GM12878 (cell line): Measurements from ENCODE around the gene PHLDB1. TPM values are rescaled to one million over a fixed set of nuclear protein-coding genes. Genes with fewer than 3 reads are reported as not detected.

Experiments used
- ATAC-seq: fragments of 200-7000 bp; cut with Tn5 transposase; 3 replicates; pipeline ENCODE4 v1.9.1; 2020; ENCODE audit warnings: mild to moderate bottlenecking, moderate library complexity
- BruUV-seq: library from RNA; stranded (reverse); fragments of 400-500 nt; replicated peaks from 2 replicates; lab custom pipeline; 2021; lab: Mats Ljungman, UMichigan
- CTCF ChIA-PET: fragments of 300-600 bp; sonication (Branson Sonifier 250); formaldehyde crosslinking; extraction: SDS; loops from one replicate; lab custom pipeline; 2021; ENCODE audit warnings: inconsistent platforms; lab: Yijun Ruan, JAX
- POLR2A ChIA-PET: fragments of 350-600 bp; formaldehyde crosslinking; extraction: SDS; loops from one replicate; lab custom pipeline; 2021; ENCODE audit warnings: inconsistent platforms; lab: Charles Lee
- RAD21 ChIA-PET: fragments of 300-600 bp; sonication (Branson Sonifier 250); formaldehyde crosslinking; loops from one replicate; lab custom pipeline; 2023; ENCODE audit warnings: antibody characterized with exemption; ENCODE audit not compliant: unreplicated experiment; lab: Charles Lee
- SMC1A ChIA-PET: fragments of 300-600 bp; sonication (Branson Sonifier 250); formaldehyde crosslinking; loops from one replicate; lab custom pipeline; 2023; ENCODE audit not compliant: unreplicated experiment, uncharacterized antibody; lab: Charles Lee
- DNase-seq: peaks from one replicate; pipeline ENCODE4 v3.0.0-alpha.2; 2011; ENCODE audit warnings: low read depth, low spot score
- FAIRE-seq: peaks from 3 replicates; lab custom pipeline; 2011; peaks lifted over from hg19 to GRCh38; lab: Jason Lieb, UNC
- H2AFZ ChIP-seq: 2 replicates; pipeline ENCODE4 v1.6.0; 2011; ENCODE audit warnings: low read depth, low read length, control low read depth; ENCODE audit not compliant: control insufficient read depth
- H3K27ac ChIP-seq: 2 replicates; pipeline ENCODE4 v1.5.1; 2011; ENCODE audit warnings: control low read depth; ENCODE audit not compliant: control insufficient read depth, insufficient read depth
- H3K27me3 ChIP-seq, 2 experiments: replicated peaks in 1 of 2; 2 replicates each; pipeline versions ENCODE4 v1.6.0 to v1.6.1; 2011; ENCODE audit warnings: low read length in 1 of 2; ENCODE audit not compliant: control insufficient read depth in 2 of 2, insufficient read depth in 2 of 2
- H3K36me3 ChIP-seq, 2 experiments: 2 replicates each; pipeline ENCODE4 v1.5.1; 2011; ENCODE audit warnings: low read length in 1 of 2; ENCODE audit not compliant: control insufficient read depth in 2 of 2, insufficient read depth in 2 of 2
- H3K4me1 ChIP-seq: 2 replicates; pipeline ENCODE4 v1.6.1; 2011; ENCODE audit warnings: mild to moderate bottlenecking, low read length, moderate library complexity, mixed read lengths; ENCODE audit not compliant: control insufficient read depth, insufficient read depth
- H3K4me2 ChIP-seq: 2 replicates; pipeline ENCODE4 v1.6.0; 2011; ENCODE audit warnings: control low read depth; ENCODE audit not compliant: control insufficient read depth, insufficient read depth
- H3K4me3 ChIP-seq: fragments of 200-600 bp; sonication (generic); 2 replicates; pipeline ENCODE4 v1.5.1; 2016
- H3K79me2 ChIP-seq: 2 replicates; pipeline ENCODE4 v1.6.0; 2011; ENCODE audit warnings: low read length; ENCODE audit not compliant: control insufficient read depth, insufficient read depth
- H3K9ac ChIP-seq: 2 replicates; pipeline ENCODE4 v1.8.0; 2011; ENCODE audit warnings: low read length, control low read depth, mixed read lengths; ENCODE audit not compliant: control insufficient read depth, insufficient read depth
- H3K9me3 ChIP-seq: replicated peaks from 3 replicates; pipeline ENCODE4 v1.5.1; 2011; ENCODE audit warnings: mild to moderate bottlenecking, low read length; ENCODE audit not compliant: control insufficient read depth, insufficient read depth
- H4K20me1 ChIP-seq: 2 replicates; pipeline ENCODE4 v1.6.0; 2011; ENCODE audit not compliant: control insufficient read depth, insufficient read depth
- CREM ChIP-seq: IDR thresholded peaks from 2 replicates; pipeline ENCODE4 v1.6.1; 2014; ENCODE audit warnings: antibody characterized with exemption, low read depth
- HDAC2 ChIP-seq: fragments of 200-600 bp; sonication (generic); IDR thresholded peaks from 2 replicates; pipeline ENCODE4 v1.6.1; 2017
- MYC ChIP-seq: IDR thresholded peaks from 2 replicates; pipeline ENCODE4 v1.6.1; 2011; ENCODE audit warnings: mild to moderate bottlenecking, low read length, moderate library complexity, inconsistent platforms; ENCODE audit not compliant: insufficient read depth, insufficient replicate concordance, insufficient read length, severe bottlenecking
- PML ChIP-seq: IDR thresholded peaks from 2 replicates; pipeline ENCODE4 v1.6.1; 2012; ENCODE audit warnings: low read length, inconsistent platforms
- RAD21 ChIP-seq: IDR thresholded peaks from 2 replicates; pipeline ENCODE4 v1.6.1; 2011; ENCODE audit warnings: mild to moderate bottlenecking, low read depth, low read length, moderate library complexity; ENCODE audit not compliant: insufficient read depth
- RBBP5 ChIP-seq: fragments of 200-600 bp; sonication (generic); conservative IDR thresholded peaks from 2 replicates; pipeline ENCODE4 v1.6.1; 2016
- SREBF1 ChIP-seq: IDR thresholded peaks from 2 replicates; pipeline ENCODE4 v1.6.1; 2012; ENCODE audit warnings: mild to moderate bottlenecking, low read length
- TARDBP ChIP-seq: IDR thresholded peaks from 2 replicates; pipeline ENCODE4 v1.6.1; 2016; ENCODE audit warnings: borderline replicate concordance
- TCF3 ChIP-seq: IDR thresholded peaks from 2 replicates; pipeline ENCODE4 v1.6.1; 2012; ENCODE audit warnings: low read depth, mild to moderate bottlenecking, low read length, borderline replicate concordance; ENCODE audit not compliant: insufficient read depth
- YY1 ChIP-seq: IDR thresholded peaks from 2 replicates; pipeline ENCODE4 v1.6.1; 2011; ENCODE audit warnings: low read depth, mild to moderate bottlenecking, low read length
- ZSCAN29 ChIP-seq: fragments of 450-650 bp; IDR thresholded peaks from 2 replicates; pipeline ENCODE4 v1.6.1; 2017; ENCODE audit warnings: mild to moderate bottlenecking, moderate library complexity
- WGBS: methylation state at CpG from one replicate; pipeline ENCODE4 v1.1.6; 2016; ENCODE audit warnings: low lambda C conversion rate; ENCODE audit not compliant: insufficient replicate concordance, insufficient coverage; ENCODE audit errors: missing lambda C conversion rate; 5-methylcytosine and 5-hydroxymethylcytosine counted together
- in situ Hi-C: fragments of 300-500 bp; cut with MboI; formaldehyde crosslinking; loops from 9 replicates; pipeline ENCODE4 v1.14.3; 2018; ENCODE audit warnings: mixed read lengths
- intact Hi-C: fragments of 100-400 bp; cut with micrococcal nuclease; formaldehyde crosslinking; loops from one replicate; pipeline ENCODE4 v1.14.2; 2022; ENCODE audit not compliant: unreplicated experiment
- polyA plus RNA-seq, 11 experiments: library from polyadenylated mRNA; depleted of rRNA in 4 of 11; unstranded in 6 of 11; stranded (reverse) in 5 of 11; fragments of >200 nt; fragmentation: Nextera tagmentation in 4 of 11; fragmentation: Illumina TruSeq in 1 of 11; extraction: Ambion mirVana in 4 of 11; extraction: Trizol in 1 of 11; gene quantifications; 1 replicate in 1 of 11; 2 replicates in 10 of 11; pipeline versions ENCODE4 v1.2.1 to v1.2.3, GENCODE V29; 2011 to 2016; ENCODE audit warnings: inconsistent platforms in 2 of 11, missing spikeins in 2 of 11, low read depth in 1 of 11
- total RNA-seq, 4 experiments: library from RNA; depleted of rRNA in 3 of 4; stranded (reverse); fragments of >200 nt in 3 of 4; fragmentation: Illumina TruSeq in 1 of 4; extraction: Trizol in 1 of 4; gene quantifications; 2 replicates each; pipeline versions ENCODE4 v1.2.1 to v1.2.3, GENCODE V29; 2013 to 2021
- TF ChIP-seq, protein P1 (sequence below): fragments of 450-650 bp; IDR thresholded peaks from 2 replicates; pipeline ENCODE4 v1.6.1; 2016; ENCODE audit warnings: mild to moderate bottlenecking, moderate library complexity, borderline replicate concordance
- TF ChIP-seq, protein P2 (sequence below): fragments of 450-650 bp; formaldehyde crosslinking; IDR thresholded peaks from 2 replicates; pipeline ENCODE4 v1.5.0; 2022; ENCODE audit warnings: mild to moderate bottlenecking, missing genetic modification characterization
- TF ChIP-seq, protein P3 (sequence below): fragments of 450-650 bp; formaldehyde crosslinking; IDR thresholded peaks from 2 replicates; pipeline ENCODE4 v1.4.0; 2020; ENCODE audit warnings: mild to moderate bottlenecking, moderate library complexity

The PHLDB1 gene
- total and polyA plus RNA-seq, 10 of the 15 experiments (the other 5 are each of a cell fraction or from before 2014, with no cell fraction given) = 0.03 to 0.26 (median 0.18) TPM; not detected in 4

DNA sequence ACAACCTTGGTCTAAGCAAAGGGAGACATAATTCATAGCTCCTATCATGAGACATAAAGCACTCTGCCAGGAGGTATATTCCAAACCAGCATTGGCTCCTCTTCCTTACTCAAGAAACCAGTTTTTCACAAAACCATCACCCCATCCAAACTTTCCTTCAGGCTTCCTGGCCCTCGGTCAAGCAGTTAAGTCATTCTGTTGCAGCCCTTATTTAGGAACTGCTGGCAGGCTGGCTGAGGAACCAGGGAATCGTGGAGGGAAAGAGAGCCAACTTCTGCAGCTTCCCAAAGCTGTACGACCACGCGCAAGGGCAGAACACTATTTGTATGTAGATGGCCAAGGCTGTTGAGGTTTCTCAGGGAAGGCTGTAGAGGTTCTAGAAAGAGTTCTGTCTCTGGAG, 42.4 kb upstream of the PHLDB1 start:
- ATAC-seq (no peak), DNase-seq (no peak), FAIRE-seq (no peak)
- Histone ChIP-seq H3K79me2 (no peaks in the 10 kb centered on the region; the same call in 1 of the 2 replicates), H3K27me3 (no peaks in the 10 kb centered on the region), H4K20me1 (no peaks in the 10 kb centered on the region), H3K36me3 (no peaks in the 10 kb centered on the region), H3K27ac (no peak overlapping the region), H3K4me2 (peak overlapping the region; percentile 86), H3K9me3 (no peaks in the 10 kb centered on the region), H3K9ac (peak overlapping the region; percentile 33), H3K4me1 (0 out of 2 replicates have a peak, but pooled peaks cover 4% of the 10 kb centered on the region), H2AFZ (peak overlapping the region; percentile 4; the same call in 1 of the 2 replicates), H3K4me3 (peak overlapping the region; percentile 26; the same call in 1 of the 2 replicates)
- 76% methylated on average over 5 of the region's 5 CpGs for WGBS
- ChIA-PET RAD21 (no interaction called here), SMC1A (no interaction called here), CTCF (no interaction called here), POLR2A (interaction anchor here (0.6 kb wide), 1 partner anchor 202 kb away, joined by 5 read pairs; no protein-coding TSS in a partner anchor)
- in situ Hi-C loops (no loop called here), intact Hi-C loops (loop anchor here (5.0 kb wide), 2 partner anchors 33 to 418 kb away; partner anchors contain the start of gene TMEM25)
- no TSS peak for BruUV-seq
- TF ChIP-seq YY1 (no peak), TCF3 (no peak), ZSCAN29 (no peak), SREBF1 (no peak), HDAC2 (no peak), MYC (no peak), RAD21 (no peak), RBBP5 (no peak), CREM (no peak), TARDBP (no peak), PML (no peak)
- TF ChIP-seq, protein P1, sequence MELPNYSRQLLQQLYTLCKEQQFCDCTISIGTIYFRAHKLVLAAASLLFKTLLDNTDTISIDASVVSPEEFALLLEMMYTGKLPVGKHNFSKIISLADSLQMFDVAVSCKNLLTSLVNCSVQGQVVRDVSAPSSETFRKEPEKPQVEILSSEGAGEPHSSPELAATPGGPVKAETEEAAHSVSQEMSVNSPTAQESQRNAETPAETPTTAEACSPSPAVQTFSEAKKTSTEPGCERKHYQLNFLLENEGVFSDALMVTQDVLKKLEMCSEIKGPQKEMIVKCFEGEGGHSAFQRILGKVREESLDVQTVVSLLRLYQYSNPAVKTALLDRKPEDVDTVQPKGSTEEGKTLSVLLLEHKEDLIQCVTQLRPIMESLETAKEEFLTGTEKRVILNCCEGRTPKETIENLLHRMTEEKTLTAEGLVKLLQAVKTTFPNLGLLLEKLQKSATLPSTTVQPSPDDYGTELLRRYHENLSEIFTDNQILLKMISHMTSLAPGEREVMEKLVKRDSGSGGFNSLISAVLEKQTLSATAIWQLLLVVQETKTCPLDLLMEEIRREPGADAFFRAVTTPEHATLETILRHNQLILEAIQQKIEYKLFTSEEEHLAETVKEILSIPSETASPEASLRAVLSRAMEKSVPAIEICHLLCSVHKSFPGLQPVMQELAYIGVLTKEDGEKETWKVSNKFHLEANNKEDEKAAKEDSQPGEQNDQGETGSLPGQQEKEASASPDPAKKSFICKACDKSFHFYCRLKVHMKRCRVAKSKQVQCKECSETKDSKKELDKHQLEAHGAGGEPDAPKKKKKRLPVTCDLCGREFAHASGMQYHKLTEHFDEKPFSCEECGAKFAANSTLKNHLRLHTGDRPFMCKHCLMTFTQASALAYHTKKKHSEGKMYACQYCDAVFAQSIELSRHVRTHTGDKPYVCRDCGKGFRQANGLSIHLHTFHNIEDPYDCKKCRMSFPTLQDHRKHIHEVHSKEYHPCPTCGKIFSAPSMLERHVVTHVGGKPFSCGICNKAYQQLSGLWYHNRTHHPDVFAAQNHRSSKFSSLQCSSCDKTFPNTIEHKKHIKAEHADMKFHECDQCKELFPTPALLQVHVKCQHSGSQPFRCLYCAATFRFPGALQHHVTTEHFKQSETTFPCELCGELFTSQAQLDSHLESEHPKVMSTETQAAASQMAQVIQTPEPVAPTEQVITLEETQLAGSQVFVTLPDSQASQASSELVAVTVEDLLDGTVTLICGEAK = no peak
- TF ChIP-seq, protein P2, sequence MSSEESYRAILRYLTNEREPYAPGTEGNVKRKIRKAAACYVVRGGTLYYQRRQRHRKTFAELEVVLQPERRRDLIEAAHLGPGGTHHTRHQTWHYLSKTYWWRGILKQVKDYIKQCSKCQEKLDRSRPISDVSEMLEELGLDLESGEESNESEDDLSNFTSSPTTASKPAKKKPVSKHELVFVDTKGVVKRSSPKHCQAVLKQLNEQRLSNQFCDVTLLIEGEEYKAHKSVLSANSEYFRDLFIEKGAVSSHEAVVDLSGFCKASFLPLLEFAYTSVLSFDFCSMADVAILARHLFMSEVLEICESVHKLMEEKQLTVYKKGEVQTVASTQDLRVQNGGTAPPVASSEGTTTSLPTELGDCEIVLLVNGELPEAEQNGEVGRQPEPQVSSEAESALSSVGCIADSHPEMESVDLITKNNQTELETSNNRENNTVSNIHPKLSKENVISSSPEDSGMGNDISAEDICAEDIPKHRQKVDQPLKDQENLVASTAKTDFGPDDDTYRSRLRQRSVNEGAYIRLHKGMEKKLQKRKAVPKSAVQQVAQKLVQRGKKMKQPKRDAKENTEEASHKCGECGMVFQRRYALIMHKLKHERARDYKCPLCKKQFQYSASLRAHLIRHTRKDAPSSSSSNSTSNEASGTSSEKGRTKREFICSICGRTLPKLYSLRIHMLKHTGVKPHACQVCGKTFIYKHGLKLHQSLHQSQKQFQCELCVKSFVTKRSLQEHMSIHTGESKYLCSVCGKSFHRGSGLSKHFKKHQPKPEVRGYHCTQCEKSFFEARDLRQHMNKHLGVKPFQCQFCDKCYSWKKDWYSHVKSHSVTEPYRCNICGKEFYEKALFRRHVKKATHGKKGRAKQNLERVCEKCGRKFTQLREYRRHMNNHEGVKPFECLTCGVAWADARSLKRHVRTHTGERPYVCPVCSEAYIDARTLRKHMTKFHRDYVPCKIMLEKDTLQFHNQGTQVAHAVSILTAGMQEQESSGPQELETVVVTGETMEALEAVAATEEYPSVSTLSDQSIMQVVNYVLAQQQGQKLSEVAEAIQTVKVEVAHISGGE (CRISPR knock-in tag) = no peak
- TF ChIP-seq, protein P3, sequence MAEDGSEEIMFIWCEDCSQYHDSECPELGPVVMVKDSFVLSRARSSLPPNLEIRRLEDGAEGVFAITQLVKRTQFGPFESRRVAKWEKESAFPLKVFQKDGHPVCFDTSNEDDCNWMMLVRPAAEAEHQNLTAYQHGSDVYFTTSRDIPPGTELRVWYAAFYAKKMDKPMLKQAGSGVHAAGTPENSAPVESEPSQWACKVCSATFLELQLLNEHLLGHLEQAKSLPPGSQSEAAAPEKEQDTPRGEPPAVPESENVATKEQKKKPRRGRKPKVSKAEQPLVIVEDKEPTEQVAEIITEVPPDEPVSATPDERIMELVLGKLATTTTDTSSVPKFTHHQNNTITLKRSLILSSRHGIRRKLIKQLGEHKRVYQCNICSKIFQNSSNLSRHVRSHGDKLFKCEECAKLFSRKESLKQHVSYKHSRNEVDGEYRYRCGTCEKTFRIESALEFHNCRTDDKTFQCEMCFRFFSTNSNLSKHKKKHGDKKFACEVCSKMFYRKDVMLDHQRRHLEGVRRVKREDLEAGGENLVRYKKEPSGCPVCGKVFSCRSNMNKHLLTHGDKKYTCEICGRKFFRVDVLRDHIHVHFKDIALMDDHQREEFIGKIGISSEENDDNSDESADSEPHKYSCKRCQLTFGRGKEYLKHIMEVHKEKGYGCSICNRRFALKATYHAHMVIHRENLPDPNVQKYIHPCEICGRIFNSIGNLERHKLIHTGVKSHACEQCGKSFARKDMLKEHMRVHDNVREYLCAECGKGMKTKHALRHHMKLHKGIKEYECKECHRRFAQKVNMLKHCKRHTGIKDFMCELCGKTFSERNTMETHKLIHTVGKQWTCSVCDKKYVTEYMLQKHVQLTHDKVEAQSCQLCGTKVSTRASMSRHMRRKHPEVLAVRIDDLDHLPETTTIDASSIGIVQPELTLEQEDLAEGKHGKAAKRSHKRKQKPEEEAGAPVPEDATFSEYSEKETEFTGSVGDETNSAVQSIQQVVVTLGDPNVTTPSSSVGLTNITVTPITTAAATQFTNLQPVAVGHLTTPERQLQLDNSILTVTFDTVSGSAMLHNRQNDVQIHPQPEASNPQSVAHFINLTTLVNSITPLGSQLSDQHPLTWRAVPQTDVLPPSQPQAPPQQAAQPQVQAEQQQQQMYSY = no peak
